HG03175 (cell line): Measurements from ENCODE around the gene GPRC5A.

Experiments
- ATAC-seq: cut with Tn5 transposase; IDR thresholded peaks from one replicate; pipeline ENCODE4 v1.9.1; 2021; ENCODE audit warnings: mild to moderate bottlenecking, moderate library complexity; ENCODE audit not compliant: unreplicated experiment

The GPRC5A gene

GRCh38 chr12:12936983-12937491 is 45.7 kb downstream of the GPRC5A start:
- ATAC-seq = no peak

- no peak for ATAC-seq
These were observed 47.2 kb downstream of the GPRC5A start for GRCh38 chr12:12938541-12938940.

DNA sequence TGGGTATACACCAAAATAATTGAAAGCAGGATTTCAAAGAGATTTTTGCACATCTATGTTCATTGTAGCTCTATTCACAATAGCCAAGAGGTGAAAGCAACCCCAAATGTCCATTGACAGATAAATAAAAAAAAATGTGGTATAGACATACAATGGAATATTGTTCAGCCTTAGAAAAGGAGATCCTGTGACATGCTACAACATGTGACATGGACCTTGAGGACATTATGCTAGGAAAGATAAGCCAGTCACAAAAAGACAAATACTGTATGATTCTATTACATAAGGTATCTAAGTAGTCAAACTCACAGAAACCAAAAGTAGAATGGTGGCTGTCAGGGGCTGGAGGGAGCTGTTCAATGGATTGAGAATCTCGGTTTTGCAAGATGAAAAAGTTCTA is 48.5 kb downstream of the GPRC5A start:
- no peak for ATAC-seq

DNA sequence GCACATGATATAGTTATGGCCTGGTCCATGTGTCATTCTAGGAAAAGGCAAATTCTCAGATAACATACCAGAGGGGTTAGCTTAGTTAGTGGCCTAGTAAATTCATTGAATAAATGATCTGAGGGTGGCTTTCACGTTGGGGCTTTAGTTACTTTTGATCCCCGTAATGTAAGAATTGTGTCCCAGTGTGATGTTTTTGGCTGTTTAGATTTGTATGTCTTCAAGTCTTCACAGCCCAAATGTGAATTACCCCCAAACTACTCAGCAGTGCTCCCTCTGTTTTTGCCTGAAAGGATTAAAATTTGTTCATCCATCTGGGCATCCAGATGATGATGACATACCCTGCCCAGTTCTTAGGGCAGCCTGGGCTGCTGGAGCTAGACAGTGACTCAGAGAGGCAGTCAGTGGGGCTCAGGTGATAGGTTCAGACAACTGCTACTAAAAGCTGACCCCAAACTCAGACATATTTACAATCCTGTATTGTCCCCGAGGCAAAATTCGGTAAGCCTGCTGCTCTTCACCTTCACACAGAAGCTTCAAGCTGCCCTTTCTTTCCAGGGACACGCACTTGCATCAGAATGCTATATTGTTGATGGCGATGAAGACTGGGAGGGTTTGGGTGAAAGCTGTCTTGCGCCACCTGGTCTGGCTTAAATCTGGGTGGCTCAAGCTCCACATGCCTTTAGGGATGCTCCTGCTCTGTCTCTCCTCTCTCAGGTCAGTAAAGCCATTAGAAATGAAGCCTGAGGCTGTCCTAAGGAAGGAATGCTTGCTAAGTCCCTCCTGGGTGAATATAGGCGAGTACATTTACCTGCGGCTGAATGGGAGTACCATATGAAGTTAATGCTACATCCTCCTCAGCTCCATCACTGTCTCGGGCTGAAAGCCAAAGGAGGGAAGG is 50.3 kb downstream of the GPRC5A start:
- no peak for ATAC-seq

GRCh38 chr12:12943586-12944260 is 52.4 kb downstream of the GPRC5A start:
- ATAC-seq = no peak

DNA sequence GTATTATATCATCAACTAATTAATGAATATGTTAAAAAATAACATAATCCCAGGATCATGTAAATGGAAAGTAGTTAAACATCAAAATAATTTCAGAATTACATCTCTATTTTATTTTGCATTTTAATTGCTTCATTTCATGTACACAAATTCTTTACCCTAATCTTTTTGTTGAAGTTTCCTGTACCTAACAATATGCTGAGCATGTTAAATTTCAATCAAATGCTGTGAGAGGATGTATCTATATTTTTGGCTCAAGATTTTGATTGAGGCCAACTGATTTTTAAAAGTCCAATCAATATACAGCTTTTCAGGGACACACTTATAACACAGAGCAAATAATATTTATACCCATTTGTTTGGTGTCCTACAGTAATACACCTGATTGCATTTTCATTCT is 54.2 kb downstream of the GPRC5A start:
- ATAC-seq = no peak

- ATAC-seq = no peak
These were observed 55.5 kb downstream of the GPRC5A start for GRCh38 chr12:12946686-12947355.

GRCh38 chr12:12947902-12948301 is 56.5 kb downstream of the GPRC5A start:
- ATAC-seq = no peak

- no peak for ATAC-seq
These were observed 60.1 kb downstream of the GPRC5A start for GRCh38 chr12:12951504-12951903.

DNA sequence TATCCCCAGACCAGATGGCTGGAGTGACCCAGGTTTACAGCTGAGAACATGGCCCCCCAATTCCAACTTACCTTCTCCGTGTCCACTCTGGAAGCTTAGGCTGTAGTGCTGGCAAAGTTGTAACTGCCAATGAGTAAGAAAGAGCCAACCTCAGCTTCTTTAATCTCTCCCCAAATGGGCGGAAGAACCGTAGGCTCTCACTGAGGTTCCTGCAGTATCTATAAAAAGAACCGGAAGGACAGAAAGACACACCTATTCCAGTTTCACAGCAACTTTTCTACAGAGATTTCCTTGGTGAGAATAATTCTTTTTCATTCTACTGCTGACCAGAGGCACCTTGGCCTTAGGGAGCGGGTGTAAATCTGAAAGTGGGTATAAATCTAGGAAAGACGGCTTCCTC is 60.7 kb downstream of the GPRC5A start, which contains the start of gene GPRC5D:
GPRC5D (minus strand) TSS at position 135 of the 400 bp plus-strand sequence. CDS start 1,786 bp downstream, outside the sequence.
- no peak for ATAC-seq

- no peak for ATAC-seq
These were observed 63.0 kb downstream of the GPRC5A start for GRCh38 chr12:12954356-12954755.

DNA sequence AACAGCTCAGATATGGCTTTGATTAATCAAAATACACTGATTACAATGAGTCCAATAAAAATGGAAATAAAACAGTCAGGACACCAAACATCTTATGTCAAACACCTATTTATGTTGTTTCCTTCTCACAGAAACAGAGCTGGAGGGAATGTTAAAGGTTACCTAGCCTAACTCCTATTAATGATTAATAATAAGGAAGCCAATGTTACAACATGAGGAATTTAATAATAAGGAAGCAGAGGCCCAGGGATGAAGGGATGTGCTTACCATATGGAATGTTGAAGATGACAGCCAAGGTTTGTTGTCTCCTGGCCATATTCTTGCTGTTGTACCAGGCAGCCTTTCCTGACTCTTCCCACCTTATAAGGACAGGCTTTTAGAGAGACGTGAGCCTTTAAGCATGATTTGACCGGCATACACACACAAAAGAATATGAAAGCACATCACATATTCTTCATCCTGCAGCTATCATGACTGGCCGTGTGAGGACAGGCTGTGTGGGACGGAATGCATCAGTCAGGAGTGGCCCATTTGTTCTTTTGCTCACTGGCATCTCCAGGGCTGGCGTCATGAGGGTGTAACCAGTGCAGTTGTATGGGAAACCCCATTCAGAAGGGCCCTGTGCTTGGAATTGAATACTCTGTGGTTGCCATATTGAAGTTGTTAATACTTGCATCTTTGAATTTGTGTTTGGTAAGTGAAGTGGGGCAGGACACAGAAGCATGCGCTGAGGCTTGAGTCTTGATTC is 63.7 kb downstream of the GPRC5A start:
- ATAC-seq = no peak

GRCh38 chr12:12958886-12959285 is 67.5 kb downstream of the GPRC5A start:
- ATAC-seq = no peak

DNA sequence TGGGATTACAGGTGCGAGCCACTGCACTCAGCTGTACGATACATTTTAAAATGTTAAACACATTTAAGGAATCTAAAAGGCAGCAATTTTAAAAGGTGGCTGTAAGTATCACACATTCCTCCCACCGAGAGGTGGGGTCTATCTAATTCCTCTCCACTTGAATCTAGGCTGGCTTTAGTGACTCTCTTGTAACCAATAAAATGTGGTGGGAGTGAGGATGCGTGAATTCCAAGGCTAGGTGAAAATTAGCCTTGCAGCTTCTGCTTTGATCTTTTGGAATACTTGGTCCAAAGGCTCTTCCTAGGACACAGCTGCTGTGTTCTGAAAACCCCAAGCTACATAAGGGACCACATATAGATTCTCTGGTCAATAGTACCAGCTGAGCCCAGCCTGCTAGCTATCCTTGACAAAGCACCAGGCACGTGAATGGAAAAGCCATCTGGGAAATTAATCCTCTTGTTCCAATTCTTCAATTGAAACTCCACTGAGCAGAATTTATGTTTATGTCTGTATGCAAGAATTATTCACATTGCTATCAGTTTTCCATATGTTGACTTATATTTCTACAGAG is 69.4 kb downstream of the GPRC5A start:
- ATAC-seq = no peak

DNA sequence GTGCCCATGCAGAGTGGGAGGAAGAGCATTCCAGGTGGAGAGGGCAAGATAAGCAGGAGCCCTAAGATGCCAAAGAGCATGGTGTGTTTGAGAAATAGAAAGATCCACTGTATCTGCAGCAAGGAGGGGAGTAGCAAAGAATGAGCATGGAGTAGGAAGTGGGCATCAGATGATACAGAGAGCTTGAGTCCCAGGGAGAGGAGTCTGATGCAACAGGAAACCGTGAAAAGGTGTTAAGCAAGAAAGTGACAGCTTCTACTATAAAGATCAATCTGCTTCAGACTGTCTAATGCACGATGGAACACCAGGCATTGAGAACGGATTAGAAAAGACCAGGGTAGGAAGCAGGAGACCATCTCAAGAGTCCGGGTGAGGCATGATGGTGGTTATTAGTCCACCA is 72.9 kb downstream of the GPRC5A start:
- ATAC-seq = no peak

DNA sequence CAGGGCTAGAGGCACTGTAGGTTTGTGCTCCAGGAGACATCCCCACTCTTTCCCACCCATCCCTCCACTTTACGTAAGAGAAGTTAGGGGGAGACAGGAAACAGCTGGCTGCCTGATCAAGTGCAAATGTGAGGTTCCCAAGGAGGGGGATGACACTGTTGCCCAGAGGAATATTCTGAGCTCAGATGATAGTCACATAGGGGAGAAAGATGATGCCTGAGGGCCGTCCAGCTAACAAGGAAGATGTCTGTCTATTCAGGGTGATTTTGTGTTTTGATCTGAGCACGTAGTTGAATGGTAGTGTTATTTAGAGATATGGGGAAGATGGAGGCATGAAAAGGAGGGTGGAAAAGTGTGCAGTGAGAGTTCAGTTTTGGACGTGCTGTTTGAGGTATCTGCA is 74.5 kb downstream of the GPRC5A start:
- ATAC-seq = no peak
